Activated naive CD8-positive, alpha-beta T cell treated with anti-CD3 and anti-CD28 coated beads, Interleukin-2, amount 10 ng/mL, durations not matched to agents 7 days and 5 days (primary cell): ENCODE results near the gene SPAG9. TPM values are rescaled to one million over a fixed set of nuclear protein-coding genes. Genes with fewer than 3 reads are reported as not detected.

Source experiments
- ATAC-seq: fragments of 150-1000 bp; cut with Tn5 transposase; one replicate; pipeline ENCODE4 v1.10.0; 2021; ENCODE audit warnings: low read depth, moderate library complexity
- POLR2A ChIA-PET: fragments of 350-600 bp; sonication (Branson Sonifier 250); formaldehyde crosslinking; loops from one replicate; lab custom pipeline; 2021; ENCODE audit warnings: antibody characterized with exemption; lab: Charles Lee
- DNase-seq: peaks from one replicate; pipeline ENCODE4 v3.0.0; 2021
- H3K27ac Mint-ChIP-seq: one replicate; pipeline ENCODE4 v1.8.0; 2022; ENCODE audit warnings: mild to moderate bottlenecking, mixed read lengths
- H3K27me3 Mint-ChIP-seq: one replicate; pipeline ENCODE4 v1.8.0; 2022; ENCODE audit warnings: mild to moderate bottlenecking, moderate library complexity, mixed read lengths
- H3K36me3 Mint-ChIP-seq: one replicate; pipeline ENCODE4 v1.8.0; 2021; ENCODE audit warnings: mild to moderate bottlenecking, mixed read lengths
- H3K4me1 Mint-ChIP-seq: one replicate; pipeline ENCODE4 v1.8.0; 2021; ENCODE audit warnings: mixed read lengths
- H3K4me3 Mint-ChIP-seq: one replicate; pipeline ENCODE4 v1.8.0; 2022; ENCODE audit warnings: mild to moderate bottlenecking, moderate library complexity, mixed read lengths
- H3K9me3 Mint-ChIP-seq: one replicate; pipeline ENCODE4 v1.8.0; 2021; ENCODE audit warnings: mixed read lengths
- total RNA-seq, 2 experiments: library from RNA; stranded (reverse); gene quantifications; one replicate each; pipeline ENCODE4 v1.2.3, GENCODE V29; 2021

Gene SPAG9
- total RNA-seq, 2 experiments from 2014 or later: 52.3 to 62.9 TPM

- Mint-ChIP-seq H3K36me3 (peaks cover 1% of the 10 kb centered on the region), H3K27ac (no peak overlapping the region), H3K27me3 (peaks cover 6% of the 10 kb centered on the region), H3K9me3 (no peaks in the 10 kb centered on the region), H3K4me1 (peaks cover 17% of the 10 kb centered on the region), H3K4me3 (no peak overlapping the region)
- POLR2A ChIA-PET: interaction anchor here (1.0 to 4.4 kb wide), 2 partner anchors 66 to 73 kb away, joined by 3 to 28 read pairs; partner anchors contain the start of gene TOB1
- ATAC-seq (no peak), DNase-seq (no peak)
Measured at GRCh38 chr17:50938821-50939541, 181.7 kb downstream of the SPAG9 start.

- ATAC-seq (no peak), DNase-seq (no peak)
- H3K4me1 Mint-ChIP-seq: peaks cover 6% of the 10 kb centered on the region
- no peak overlapping the region for H3K4me3 Mint-ChIP-seq
- peaks cover 8% of the 10 kb centered on the region for H3K27me3 Mint-ChIP-seq
- H3K36me3 Mint-ChIP-seq: peaks cover 2% of the 10 kb centered on the region
- no peak overlapping the region for H3K27ac Mint-ChIP-seq
- POLR2A ChIA-PET: interaction anchor here (1.3 kb wide), 1 partner anchor 69 kb away, joined by 11 read pairs; the partner anchor contains the start of gene TOB1
- H3K9me3 Mint-ChIP-seq: no peaks in the 10 kb centered on the region
Measured at GRCh38 chr17:50935996-50936266, 184.7 kb downstream of the SPAG9 start.

DNA sequence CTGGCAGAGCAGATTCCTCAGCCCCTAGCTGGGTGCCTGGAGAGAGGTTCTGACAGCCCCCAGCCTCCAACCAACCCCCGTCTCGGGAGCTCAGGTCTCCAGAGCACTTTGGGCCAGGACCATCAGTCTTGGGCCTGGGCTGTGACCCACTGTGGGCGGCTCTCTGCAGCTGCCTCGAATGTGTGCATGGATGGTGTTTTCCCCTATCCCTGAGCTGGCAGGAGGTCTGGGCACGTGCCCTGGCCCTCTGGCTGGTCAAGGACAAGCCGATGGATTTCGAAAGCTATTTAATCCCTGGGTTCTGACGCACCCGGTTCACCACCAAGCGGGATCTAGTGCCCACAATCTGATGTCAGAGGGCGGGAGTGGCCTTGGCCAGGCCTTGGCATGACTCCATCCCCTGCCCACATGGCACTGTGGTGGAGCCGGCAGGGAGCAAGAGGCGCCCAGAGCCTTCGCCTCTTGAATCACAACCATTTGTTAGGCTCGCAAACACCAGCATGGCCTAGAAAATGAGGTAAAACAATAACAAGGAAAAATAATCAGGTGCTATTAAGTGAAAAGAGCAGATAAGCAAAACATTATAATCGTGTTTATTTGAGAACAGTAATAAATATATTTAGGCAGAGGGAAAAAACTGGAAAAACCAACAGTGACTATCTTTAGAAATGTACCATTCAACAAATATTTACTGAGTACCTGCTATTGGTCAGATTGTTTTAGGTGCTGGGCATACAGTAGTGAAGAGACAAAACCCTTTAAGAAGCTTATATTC, 185.3 kb downstream of the SPAG9 start:
- peaks cover 8% of the 10 kb centered on the region for H3K4me1 Mint-ChIP-seq
- POLR2A ChIA-PET: interaction anchor here (1.2 to 1.3 kb wide), 2 partner anchors 69 kb away, joined by 5 to 11 read pairs; partner anchors contain the start of gene TOB1
- no peak overlapping the region for H3K4me3 Mint-ChIP-seq

GRCh38 chr17:50934672-50935220, 185.9 kb downstream of the SPAG9 start:
- Mint-ChIP-seq H3K27me3 (peaks cover 19% of the 10 kb centered on the region), H3K9me3 (no peaks in the 10 kb centered on the region), H3K36me3 (peaks cover 2% of the 10 kb centered on the region), H3K27ac (no peak overlapping the region), H3K4me3 (no peak overlapping the region), H3K4me1 (peaks cover 10% of the 10 kb centered on the region)
- POLR2A ChIA-PET: interaction anchor here (1.2 kb wide), 1 partner anchor 69 kb away, joined by 5 read pairs; the partner anchor contains the start of gene TOB1
- ATAC-seq (no peak), DNase-seq (no peak)

More for the DNA sequence above, 185.3 kb downstream of the SPAG9 start:
- Mint-ChIP-seq H3K27ac (no peak overlapping the region), H3K9me3 (no peaks in the 10 kb centered on the region), H3K36me3 (peaks cover 2% of the 10 kb centered on the region), H3K27me3 (peaks cover 12% of the 10 kb centered on the region)
- ATAC-seq (no peak), DNase-seq (no peak)

GRCh38 chr17:50934161-50934560, 186.5 kb downstream of the SPAG9 start:
- H3K4me1 Mint-ChIP-seq: peaks cover 10% of the 10 kb centered on the region
- H3K27me3 Mint-ChIP-seq: peaks cover 24% of the 10 kb centered on the region
- POLR2A ChIA-PET: interaction anchor here (1.2 kb wide), 1 partner anchor 68 kb away, joined by 5 read pairs; the partner anchor contains the start of gene TOB1
- ATAC-seq: no peak
- peaks cover 2% of the 10 kb centered on the region for H3K36me3 Mint-ChIP-seq
- H3K4me3 Mint-ChIP-seq: no peak overlapping the region
- no peak overlapping the region for H3K27ac Mint-ChIP-seq
- no peak for DNase-seq
- no peaks in the 10 kb centered on the region for H3K9me3 Mint-ChIP-seq

- peak; percentile 62 for ATAC-seq
- Mint-ChIP-seq H3K27ac (peak overlapping the region; percentile 92), H3K4me3 (peak overlapping the region; percentile 91), H3K36me3 (peaks cover 2% of the 10 kb centered on the region), H3K9me3 (no peaks in the 10 kb centered on the region), H3K4me1 (peaks cover 23% of the 10 kb centered on the region), H3K27me3 (peaks cover 27% of the 10 kb centered on the region)
- DNase-seq: peak; percentile 60
- POLR2A ChIA-PET: interaction anchor here (0.7 to 2.9 kb wide), 6 partner anchors 13 to 79 kb away, joined by 3 to 33 read pairs (median 4); partner anchors contain the start of gene TOB1
Measured at GRCh38 chr17:50931144-50931908, 189.3 kb downstream of the SPAG9 start.

DNA sequence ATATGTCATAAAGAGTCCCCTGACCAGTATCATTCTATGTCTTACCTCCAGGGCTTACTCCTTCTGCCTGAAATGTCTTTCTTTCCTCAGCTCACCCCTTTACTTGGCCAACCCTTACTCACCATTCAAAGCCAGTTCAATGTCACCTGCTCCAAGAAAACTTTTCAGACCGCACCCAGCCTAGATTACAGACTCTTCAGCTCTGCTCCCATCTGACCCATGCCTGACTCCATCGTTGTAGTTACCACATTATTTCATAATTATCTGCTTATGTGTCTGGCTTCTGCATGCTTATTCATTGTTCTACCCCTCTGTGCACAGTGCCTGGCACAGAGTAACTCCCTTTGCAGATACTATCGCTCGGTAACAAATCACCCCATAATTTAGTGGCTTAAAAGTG, 192.0 kb downstream of the SPAG9 start:
- peak overlapping the region; percentile 0 for H3K27ac Mint-ChIP-seq
- no peak for DNase-seq
- peaks cover 32% of the 10 kb centered on the region for H3K27me3 Mint-ChIP-seq
- peaks cover 31% of the 10 kb centered on the region for H3K4me1 Mint-ChIP-seq
- H3K4me3 Mint-ChIP-seq: no peak overlapping the region
- H3K36me3 Mint-ChIP-seq: peaks cover 2% of the 10 kb centered on the region
- no peaks in the 10 kb centered on the region for H3K9me3 Mint-ChIP-seq
- ATAC-seq: no peak
- POLR2A ChIA-PET: interaction anchor here (4.1 kb wide), 1 partner anchor 63 kb away, joined by 62 read pairs; the partner anchor contains the start of gene TOB1

- H3K36me3 Mint-ChIP-seq: peaks cover 2% of the 10 kb centered on the region
- H3K4me1 Mint-ChIP-seq: peaks cover 31% of the 10 kb centered on the region
- POLR2A ChIA-PET: interaction anchor here (0.8 to 4.1 kb wide), 7 partner anchors 13 to 75 kb away, joined by 3 to 62 read pairs (median 4); partner anchors contain the start of gene TOB1
- DNase-seq (no peak), ATAC-seq (no peak)
- H3K9me3 Mint-ChIP-seq: no peaks in the 10 kb centered on the region
- H3K27ac Mint-ChIP-seq: no peak overlapping the region
- H3K27me3 Mint-ChIP-seq: peaks cover 30% of the 10 kb centered on the region
- no peak overlapping the region for H3K4me3 Mint-ChIP-seq
Measured at GRCh38 chr17:50927287-50927686, 193.4 kb downstream of the SPAG9 start.

- H3K9me3 Mint-ChIP-seq: no peaks in the 10 kb centered on the region
- H3K4me3 Mint-ChIP-seq: peak overlapping the region; percentile 41
- POLR2A ChIA-PET: interaction anchor here (0.6 to 4.1 kb wide), 8 partner anchors 14 to 74 kb away, joined by 3 to 62 read pairs (median 4); partner anchors contain the start of gene TOB1
- peak; percentile 68 for ATAC-seq
- H3K27ac Mint-ChIP-seq: peak overlapping the region; percentile 52
- H3K27me3 Mint-ChIP-seq: peaks cover 30% of the 10 kb centered on the region
- peak; percentile 68 for DNase-seq
- peaks cover 28% of the 10 kb centered on the region for H3K4me1 Mint-ChIP-seq
- no peaks in the 10 kb centered on the region for H3K36me3 Mint-ChIP-seq
Measured at GRCh38 chr17:50926523-50926922, 194.1 kb downstream of the SPAG9 start.

GRCh38 chr17:50925296-50925891, 195.3 kb downstream of the SPAG9 start:
- ATAC-seq (no peak), DNase-seq (no peak)
- Mint-ChIP-seq H3K9me3 (no peaks in the 10 kb centered on the region), H3K4me1 (peaks cover 24% of the 10 kb centered on the region), H3K36me3 (no peaks in the 10 kb centered on the region), H3K27me3 (peaks cover 25% of the 10 kb centered on the region), H3K27ac (no peak overlapping the region), H3K4me3 (no peak overlapping the region)
- POLR2A ChIA-PET: interaction anchor here (0.6 to 4.1 kb wide), 3 partner anchors 38 to 60 kb away, joined by 3 to 62 read pairs (median 4); partner anchors contain the start of gene TOB1

GRCh38 chr17:50924800-50925199, 195.9 kb downstream of the SPAG9 start:
- ATAC-seq (no peak), DNase-seq (no peak)
- H3K4me3 Mint-ChIP-seq: no peak overlapping the region
- no peaks in the 10 kb centered on the region for H3K9me3 Mint-ChIP-seq
- peaks cover 19% of the 10 kb centered on the region for H3K27me3 Mint-ChIP-seq
- H3K36me3 Mint-ChIP-seq: no peaks in the 10 kb centered on the region
- no peak overlapping the region for H3K27ac Mint-ChIP-seq
- peaks cover 25% of the 10 kb centered on the region for H3K4me1 Mint-ChIP-seq
- POLR2A ChIA-PET: interaction anchor here (0.6 to 4.1 kb wide), 2 partner anchors 55 to 59 kb away, joined by 4 to 62 read pairs; partner anchors contain the start of gene TOB1

- Mint-ChIP-seq H3K27ac (no peak overlapping the region), H3K36me3 (no peaks in the 10 kb centered on the region), H3K9me3 (no peaks in the 10 kb centered on the region), H3K4me1 (peaks cover 28% of the 10 kb centered on the region), H3K27me3 (peaks cover 15% of the 10 kb centered on the region), H3K4me3 (no peak overlapping the region)
- POLR2A ChIA-PET: no interaction called here
- ATAC-seq (no peak), DNase-seq (no peak)
Measured at GRCh38 chr17:50924300-50924699, 196.4 kb downstream of the SPAG9 start.
